Lower lobe of right lung (tissue), 2 donors: ENCODE measurements around the gene TBPL1. TPM values are rescaled to one million over a fixed set of nuclear protein-coding genes. Genes with fewer than 3 reads are reported as not detected.

Experiments
- ATAC-seq, 2 donors: fragments of 200-7000 bp; cut with Tn5 transposase; one replicate each; pipeline ENCODE4 v1.9.1; 2020 to 2022; ENCODE audit warnings: mild to moderate bottlenecking in 2 of 2, moderate library complexity in 2 of 2
- DNase-seq: peaks from one replicate; pipeline ENCODE4 v3.0.0-alpha.2; 2020
- H3K27ac ChIP-seq: fragments of 200-600 bp; one replicate; pipeline ENCODE4 v1.8.0; 2022
- H3K27me3 ChIP-seq: fragments of 200-600 bp; one replicate; pipeline ENCODE4 v1.8.0; 2022; ENCODE audit warnings: low read depth
- H3K36me3 ChIP-seq: fragments of 200-600 bp; one replicate; pipeline ENCODE4 v1.8.0; 2022; ENCODE audit warnings: mild to moderate bottlenecking
- H3K4me1 ChIP-seq: fragments of 200-600 bp; one replicate; pipeline ENCODE4 v1.8.0; 2022
- H3K4me3 ChIP-seq: fragments of 200-600 bp; one replicate; pipeline ENCODE4 v1.8.0; 2022; ENCODE audit warnings: mild to moderate bottlenecking
- H3K9me3 ChIP-seq: fragments of 200-600 bp; one replicate; pipeline ENCODE4 v1.8.0; 2022
- intact Hi-C: fragments of 100-400 bp; cut with DNase I; formaldehyde crosslinking; loops from one replicate; pipeline ENCODE4 v1.11.0; 2022
- long read RNA-seq: library from polyadenylated mRNA; unstranded; transcript quantifications from one replicate; pipeline ENCODE4 v2.0.0, GENCODE V29; 2021
- total RNA-seq: library from RNA; stranded (reverse); fragmentation: NEBNext Ultra II Directional; extraction: Animal tissue kit (Norgen Biotek cat#: 25700); gene quantifications from one replicate; pipeline ENCODE4 v1.2.1, GENCODE V29; 2021
- TF ChIP-seq, protein P1 (sequence below): fragments of 200-600 bp; IDR thresholded peaks from one replicate; pipeline ENCODE4 v1.8.0; 2022; ENCODE audit warnings: antibody characterized with exemption, mild to moderate bottlenecking
- donor health status: DM: no; HTN: yes; CAD: no; lungs with severe emphysema.

TBPL1 gene
- total RNA-seq = 21.1 TPM
- long read RNA-seq, full-length matches to known transcripts = 17 of 20 reads
- long read RNA-seq, partial matches to known transcripts = 1 of 20 reads
- long read RNA-seq, other reads (novel, unspliced or antisense) = 2 of 20 reads

DNA sequence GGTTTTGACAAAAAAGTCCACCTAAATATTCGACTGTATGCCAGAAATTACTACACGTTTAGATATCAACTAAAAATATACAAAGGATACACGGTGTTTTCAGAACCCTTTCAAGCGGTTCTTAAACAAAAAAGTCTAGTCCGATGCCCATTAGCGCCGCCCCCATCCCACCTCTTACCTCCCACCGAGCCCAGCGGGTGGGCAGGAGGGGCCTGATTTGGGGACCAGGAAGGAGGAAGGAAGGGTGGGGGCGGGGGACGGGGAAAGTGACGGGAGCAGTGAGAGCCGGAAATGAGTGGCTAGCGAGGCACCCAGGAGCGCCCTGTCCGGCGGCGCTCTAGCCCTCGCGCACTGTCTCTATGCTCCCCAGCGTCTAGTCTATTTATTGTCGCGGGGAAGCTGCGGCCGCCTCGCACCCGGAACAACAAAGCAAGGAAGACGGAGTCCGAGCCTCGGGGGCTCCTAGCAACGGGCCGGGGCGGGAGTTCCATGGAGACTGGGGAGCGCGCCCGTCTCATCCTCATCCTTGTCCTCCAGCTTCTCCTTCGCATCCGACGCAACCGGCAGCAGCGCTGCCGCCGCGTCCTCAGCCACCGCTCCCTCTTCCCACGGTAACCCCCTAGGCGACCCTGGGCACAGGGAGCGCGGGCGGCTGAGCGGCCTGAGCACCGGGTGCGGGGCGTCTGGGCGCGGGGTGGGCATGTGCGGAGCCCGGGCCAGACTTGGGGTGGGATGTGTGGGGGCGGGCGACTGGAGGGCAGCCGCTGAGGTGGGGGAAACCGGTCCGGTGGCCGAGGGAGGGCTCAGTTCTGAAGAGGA is at the start of gene TBPL1:
TBPL1 (plus strand) TSS at position 410 of the 819 bp plus-strand sequence. CDS start 26,902 bp downstream, outside the sequence.
- no peaks in the 10 kb centered on the region for H3K36me3 ChIP-seq
- peak within 1 kb of the TSS; percentile 92 for H3K27ac ChIP-seq
- peaks cover 28% of the 10 kb centered on the region for H3K4me1 ChIP-seq
- no peaks in the 10 kb centered on the region for H3K9me3 ChIP-seq
- H3K4me3 ChIP-seq = peak within 1 kb of the TSS; percentile 86
- DNase-seq = peak; percentile 95
- H3K27me3 ChIP-seq = no peaks in the 10 kb centered on the region
- ATAC-seq = peak; percentile 97 to 98
- TF ChIP-seq, protein P1, sequence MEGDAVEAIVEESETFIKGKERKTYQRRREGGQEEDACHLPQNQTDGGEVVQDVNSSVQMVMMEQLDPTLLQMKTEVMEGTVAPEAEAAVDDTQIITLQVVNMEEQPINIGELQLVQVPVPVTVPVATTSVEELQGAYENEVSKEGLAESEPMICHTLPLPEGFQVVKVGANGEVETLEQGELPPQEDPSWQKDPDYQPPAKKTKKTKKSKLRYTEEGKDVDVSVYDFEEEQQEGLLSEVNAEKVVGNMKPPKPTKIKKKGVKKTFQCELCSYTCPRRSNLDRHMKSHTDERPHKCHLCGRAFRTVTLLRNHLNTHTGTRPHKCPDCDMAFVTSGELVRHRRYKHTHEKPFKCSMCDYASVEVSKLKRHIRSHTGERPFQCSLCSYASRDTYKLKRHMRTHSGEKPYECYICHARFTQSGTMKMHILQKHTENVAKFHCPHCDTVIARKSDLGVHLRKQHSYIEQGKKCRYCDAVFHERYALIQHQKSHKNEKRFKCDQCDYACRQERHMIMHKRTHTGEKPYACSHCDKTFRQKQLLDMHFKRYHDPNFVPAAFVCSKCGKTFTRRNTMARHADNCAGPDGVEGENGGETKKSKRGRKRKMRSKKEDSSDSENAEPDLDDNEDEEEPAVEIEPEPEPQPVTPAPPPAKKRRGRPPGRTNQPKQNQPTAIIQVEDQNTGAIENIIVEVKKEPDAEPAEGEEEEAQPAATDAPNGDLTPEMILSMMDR = peak; percentile 9
- intact Hi-C loops = no loop called here

DNA sequence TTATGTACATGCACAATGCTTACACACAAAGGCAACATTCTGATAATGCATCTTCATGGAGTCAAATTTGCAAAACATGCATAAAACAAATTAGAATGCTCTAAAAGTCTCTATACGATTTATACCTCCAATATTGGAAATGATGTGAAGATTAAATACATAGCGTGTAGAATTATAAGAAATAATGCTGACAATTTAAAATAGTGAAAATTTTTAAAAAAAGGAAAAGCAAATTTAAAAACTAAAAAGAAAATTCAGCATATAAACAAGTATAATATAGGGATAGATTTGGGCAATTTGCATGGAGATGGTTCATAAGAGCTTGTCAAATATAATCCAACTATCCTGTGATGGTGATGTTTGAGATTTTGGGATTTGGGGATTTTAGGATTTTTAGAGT is 49.2 kb upstream of the TBPL1 start:
- ATAC-seq = no peak
- Histone ChIP-seq H3K9me3 (no peaks in the 10 kb centered on the region), H3K4me1 (no peaks in the 10 kb centered on the region), H3K27me3 (peaks cover 12% of the 10 kb centered on the region), H3K27ac (no peak overlapping the region), H3K4me3 (no peak overlapping the region), H3K36me3 (no peaks in the 10 kb centered on the region)
- TF ChIP-seq, protein P1 = no peak
- intact Hi-C loops = no loop called here
- no peak for DNase-seq

DNA sequence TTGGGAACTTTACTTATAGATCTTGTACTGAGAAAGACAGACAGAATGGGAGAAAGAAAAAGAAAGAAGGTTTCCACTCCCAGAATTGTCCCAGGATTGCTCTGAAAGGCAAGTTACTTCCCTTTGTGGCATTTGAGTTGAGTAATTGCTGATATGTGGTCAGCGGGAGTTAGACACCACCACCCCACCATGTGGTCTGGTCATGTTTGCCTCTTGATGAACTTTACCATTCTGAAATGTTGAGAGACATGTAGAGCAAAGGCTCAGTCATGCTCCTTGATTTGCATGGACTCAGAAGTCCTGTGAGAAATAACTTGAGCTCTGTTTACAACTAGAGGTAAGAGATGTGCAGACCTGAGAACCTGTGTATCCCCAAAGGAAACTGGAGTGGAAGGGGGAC is 47.0 kb upstream of the TBPL1 start:
- no peaks in the 10 kb centered on the region for H3K36me3 ChIP-seq
- intact Hi-C loops = no loop called here
- peaks cover 13% of the 10 kb centered on the region for H3K27me3 ChIP-seq
- TF ChIP-seq, protein P1 = no peak
- DNase-seq (no peak), ATAC-seq (peak in 1 of 2 donors; percentile 47)
- no peaks in the 10 kb centered on the region for H3K4me1 ChIP-seq
- no peak overlapping the region for H3K4me3 ChIP-seq
- no peaks in the 10 kb centered on the region for H3K9me3 ChIP-seq
- no peak overlapping the region for H3K27ac ChIP-seq

DNA sequence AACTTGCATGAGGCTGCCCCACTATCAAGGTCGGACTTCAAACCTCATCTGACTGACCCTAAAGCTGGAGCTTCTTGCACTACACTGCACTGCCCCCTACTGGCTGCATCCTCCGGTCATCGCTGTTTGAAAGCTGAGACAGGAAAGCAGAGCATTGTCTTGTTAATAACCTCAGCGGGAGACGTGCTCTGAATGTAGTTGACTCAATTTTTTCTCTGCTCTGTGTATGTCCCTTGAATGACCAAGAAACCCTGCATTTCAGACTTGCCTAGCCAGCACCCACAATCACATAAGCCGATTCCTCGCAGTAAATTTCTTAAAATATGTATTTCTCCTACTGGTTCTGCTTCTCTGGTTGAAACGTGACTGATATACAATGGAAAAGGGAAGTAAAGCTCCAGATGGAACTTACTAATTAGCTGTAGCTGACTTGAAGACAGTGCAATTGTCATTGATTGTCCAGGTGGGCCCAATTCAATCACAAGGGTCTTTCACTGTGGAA is 36.3 kb upstream of the TBPL1 start:
- ATAC-seq (peak; percentile 79 to 84), DNase-seq (peak; percentile 87)
- Histone ChIP-seq H3K4me3 (no peak overlapping the region), H3K27ac (no peak overlapping the region), H3K4me1 (peaks cover 4% of the 10 kb centered on the region), H3K27me3 (no peaks in the 10 kb centered on the region), H3K36me3 (no peaks in the 10 kb centered on the region), H3K9me3 (no peaks in the 10 kb centered on the region)
- intact Hi-C loops = loop anchor here (10.0 kb wide), 1 partner anchor 342 kb away; no protein-coding TSS in a partner anchor
- TF ChIP-seq, protein P1 = peak; percentile 93

DNA sequence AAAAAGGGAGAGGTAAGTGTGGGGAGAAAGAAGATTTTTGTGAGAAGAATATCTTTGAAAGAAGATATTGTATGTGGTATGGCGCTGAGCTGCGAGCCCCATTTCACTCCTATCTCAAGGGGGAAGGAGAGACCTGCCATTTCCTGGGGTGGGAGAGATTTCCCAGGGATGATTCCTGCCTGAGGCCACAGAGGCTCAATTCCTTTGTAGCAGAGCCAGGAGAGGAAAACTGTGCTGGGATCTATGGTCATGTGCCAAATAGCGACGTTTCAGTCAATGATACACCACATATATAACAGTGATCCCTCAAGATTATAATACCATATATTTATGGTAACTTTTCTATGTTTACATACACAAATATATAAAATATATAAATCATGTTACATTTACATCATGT is 35.2 kb upstream of the TBPL1 start:
- Histone ChIP-seq H3K36me3 (no peaks in the 10 kb centered on the region), H3K27ac (no peak overlapping the region), H3K4me3 (no peak overlapping the region), H3K4me1 (peaks cover 4% of the 10 kb centered on the region), H3K9me3 (no peaks in the 10 kb centered on the region), H3K27me3 (no peaks in the 10 kb centered on the region)
- TF ChIP-seq, protein P1 = no peak
- DNase-seq = no peak
- ATAC-seq = no peak
- intact Hi-C loops = loop anchor here (10.0 kb wide), 1 partner anchor 343 kb away; no protein-coding TSS in a partner anchor
